Kidney epithelial cell (primary cell): ENCODE data around the gene PLAAT3. TPM values are rescaled to one million over a fixed set of nuclear protein-coding genes. Genes with fewer than 3 reads are reported as not detected.
"Not testable (repeated sequence)": the region's sequence is repeated elsewhere in the genome, so short reads cannot be mapped to it uniquely, and the experiment has no call there.

ENCODE experiments used
- DNase-seq: peaks from one replicate; pipeline ENCODE4 v3.0.0-alpha.2; 2010; ENCODE audit warnings: low read depth
- H3K27me3 ChIP-seq: 2 replicates; pipeline ENCODE4 v1.6.0; 2011; ENCODE audit warnings: low read length; ENCODE audit not compliant: control insufficient read depth, insufficient read depth
- H3K36me3 ChIP-seq: 2 replicates; pipeline ENCODE4 v1.5.1; 2011; ENCODE audit warnings: low read length; ENCODE audit not compliant: control insufficient read depth, insufficient read depth
- H3K4me3 ChIP-seq: 2 replicates; pipeline ENCODE4 v1.5.1; 2011; ENCODE audit warnings: low read depth, mild to moderate bottlenecking, control low read depth, low read length
- total RNA-seq: library from RNA; depleted of rRNA; stranded (reverse); fragments of >200 nt; gene quantifications from 2 replicates; pipeline ENCODE4 v1.2.3, GENCODE V29; 2015
- TF ChIP-seq, protein P1 (sequence below): IDR thresholded peaks from 2 replicates; pipeline ENCODE4 v1.5.1; 2011; ENCODE audit warnings: mild to moderate bottlenecking, moderate library complexity, low read length, control low read depth, inconsistent platforms; ENCODE audit not compliant: insufficient read depth, poor library complexity, severe bottlenecking

Gene PLAAT3
- total RNA-seq, 1 donor from 2014 or later = 81.0 TPM

DNA sequence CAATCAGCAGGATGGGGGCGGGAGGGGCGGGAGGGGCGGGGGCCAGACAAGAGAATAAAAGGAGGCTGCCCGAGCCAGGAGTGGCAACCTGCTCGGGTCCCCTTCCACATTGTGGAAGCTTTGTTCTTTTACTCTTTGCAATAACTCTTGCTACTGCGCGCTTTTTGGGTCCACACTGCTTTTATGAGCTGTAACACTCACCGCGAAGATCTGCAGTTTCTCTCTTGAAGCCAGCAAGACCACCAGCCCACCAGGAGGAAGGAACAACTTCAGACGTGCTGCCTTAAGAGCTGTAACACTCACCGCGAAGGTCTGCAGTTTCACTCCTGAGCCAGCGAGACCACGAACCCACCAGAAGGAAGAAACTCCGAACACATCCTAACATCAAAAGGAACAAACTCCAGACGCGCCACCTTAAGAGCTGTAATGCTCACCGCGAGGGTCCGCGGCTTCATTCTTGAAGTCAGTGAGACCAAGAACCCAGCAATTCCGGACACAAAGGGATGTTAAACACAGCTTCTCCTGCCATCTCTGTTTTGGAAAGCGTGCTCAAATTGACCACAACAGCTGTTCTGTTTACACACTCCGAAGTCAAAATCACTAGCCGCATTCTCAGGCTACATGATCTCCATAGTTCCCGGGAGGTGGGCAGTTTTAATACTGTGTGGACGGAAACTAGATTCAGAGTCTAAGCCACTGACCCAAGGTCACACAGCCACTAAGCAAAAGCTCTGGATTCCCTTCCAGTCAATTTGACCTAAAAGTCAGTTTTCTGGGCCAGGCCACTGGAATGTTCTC lies 62.9 kb downstream of the PLAAT3 start:
- H3K27me3 ChIP-seq = no peaks in the 10 kb centered on the region
- TF ChIP-seq, protein P1, sequence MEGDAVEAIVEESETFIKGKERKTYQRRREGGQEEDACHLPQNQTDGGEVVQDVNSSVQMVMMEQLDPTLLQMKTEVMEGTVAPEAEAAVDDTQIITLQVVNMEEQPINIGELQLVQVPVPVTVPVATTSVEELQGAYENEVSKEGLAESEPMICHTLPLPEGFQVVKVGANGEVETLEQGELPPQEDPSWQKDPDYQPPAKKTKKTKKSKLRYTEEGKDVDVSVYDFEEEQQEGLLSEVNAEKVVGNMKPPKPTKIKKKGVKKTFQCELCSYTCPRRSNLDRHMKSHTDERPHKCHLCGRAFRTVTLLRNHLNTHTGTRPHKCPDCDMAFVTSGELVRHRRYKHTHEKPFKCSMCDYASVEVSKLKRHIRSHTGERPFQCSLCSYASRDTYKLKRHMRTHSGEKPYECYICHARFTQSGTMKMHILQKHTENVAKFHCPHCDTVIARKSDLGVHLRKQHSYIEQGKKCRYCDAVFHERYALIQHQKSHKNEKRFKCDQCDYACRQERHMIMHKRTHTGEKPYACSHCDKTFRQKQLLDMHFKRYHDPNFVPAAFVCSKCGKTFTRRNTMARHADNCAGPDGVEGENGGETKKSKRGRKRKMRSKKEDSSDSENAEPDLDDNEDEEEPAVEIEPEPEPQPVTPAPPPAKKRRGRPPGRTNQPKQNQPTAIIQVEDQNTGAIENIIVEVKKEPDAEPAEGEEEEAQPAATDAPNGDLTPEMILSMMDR = no peak
- no peak for DNase-seq
- H3K4me3 ChIP-seq = no peak overlapping the region
- H3K36me3 ChIP-seq = no peaks in the 10 kb centered on the region

DNA sequence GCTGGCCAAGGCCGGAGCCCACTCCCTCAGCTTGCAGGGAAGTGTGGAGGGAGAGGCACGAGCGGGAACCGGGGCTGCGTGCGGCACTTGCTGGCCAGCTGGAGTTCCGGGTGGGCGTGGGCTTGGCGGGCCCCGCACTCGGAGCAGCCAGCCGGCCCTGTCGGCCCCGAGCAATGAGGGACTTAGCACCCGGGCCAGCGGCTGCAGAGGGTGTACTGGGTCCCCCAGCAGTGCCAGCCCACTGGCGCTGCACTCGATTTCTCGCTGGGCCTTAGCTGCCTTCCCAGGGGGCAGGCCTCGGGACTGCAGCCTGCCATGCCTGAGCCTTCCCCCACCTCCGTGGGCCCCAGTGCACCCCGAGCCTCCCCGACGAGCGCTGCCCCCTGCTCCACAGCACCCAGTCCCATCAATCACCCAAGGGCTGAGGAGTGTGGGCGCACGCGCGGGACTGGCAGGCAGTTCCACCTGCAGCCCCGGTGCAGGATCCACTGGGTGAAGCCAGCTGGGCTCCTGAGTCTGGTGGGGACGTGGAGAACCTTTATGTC lies 64.0 kb downstream of the PLAAT3 start:
- H3K4me3 ChIP-seq, H3K27me3 ChIP-seq, H3K36me3 ChIP-seq, DNase-seq: not testable (repeated sequence)

DNA sequence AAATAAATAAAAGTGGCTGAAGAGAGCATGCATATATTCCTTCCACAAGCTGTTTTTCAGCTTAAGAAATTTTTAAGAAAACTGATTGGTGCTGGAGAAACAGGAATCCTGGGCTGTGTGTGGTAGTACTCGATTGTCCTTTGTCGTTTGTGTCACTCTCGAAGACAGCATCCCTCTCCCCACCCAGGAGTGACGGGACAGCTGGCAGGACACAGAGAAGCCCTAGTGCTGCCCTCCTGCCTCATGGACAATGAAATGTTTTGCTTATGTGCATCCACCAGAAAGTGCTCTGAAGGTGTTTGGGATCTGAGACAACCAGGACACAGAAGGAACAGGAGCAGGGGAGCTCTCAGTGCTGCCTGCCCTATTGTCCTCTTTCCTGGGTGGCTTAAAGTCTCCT lies 64.8 kb downstream of the PLAAT3 start:
- no peaks in the 10 kb centered on the region for H3K27me3 ChIP-seq
- no peak overlapping the region for H3K4me3 ChIP-seq
- DNase-seq = no peak
- no peaks in the 10 kb centered on the region for H3K36me3 ChIP-seq
- TF ChIP-seq, protein P1 = no peak

DNA sequence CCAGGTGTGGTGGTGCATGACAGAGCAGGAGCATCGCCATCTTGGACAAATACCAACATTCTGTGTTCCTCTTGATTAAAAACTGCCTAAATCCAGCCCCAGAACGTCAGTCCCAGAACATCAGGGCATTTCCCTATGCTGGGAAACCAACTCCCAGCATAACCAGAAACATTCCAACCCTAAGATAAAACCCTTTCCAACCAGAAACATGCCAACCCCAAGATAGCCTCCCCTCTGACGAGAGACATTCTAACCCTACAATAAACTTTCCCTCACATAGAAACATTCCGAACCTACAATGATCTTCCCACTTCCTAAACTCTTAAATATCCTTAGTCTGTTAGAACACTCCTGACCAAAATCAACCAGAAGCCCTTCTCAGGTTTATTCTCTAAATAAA lies 66.1 kb downstream of the PLAAT3 start:
- H3K27me3 ChIP-seq = no peaks in the 10 kb centered on the region
- H3K36me3 ChIP-seq = no peaks in the 10 kb centered on the region
- no peak for DNase-seq
- TF ChIP-seq, protein P1 = no peak
- no peak overlapping the region for H3K4me3 ChIP-seq

DNA sequence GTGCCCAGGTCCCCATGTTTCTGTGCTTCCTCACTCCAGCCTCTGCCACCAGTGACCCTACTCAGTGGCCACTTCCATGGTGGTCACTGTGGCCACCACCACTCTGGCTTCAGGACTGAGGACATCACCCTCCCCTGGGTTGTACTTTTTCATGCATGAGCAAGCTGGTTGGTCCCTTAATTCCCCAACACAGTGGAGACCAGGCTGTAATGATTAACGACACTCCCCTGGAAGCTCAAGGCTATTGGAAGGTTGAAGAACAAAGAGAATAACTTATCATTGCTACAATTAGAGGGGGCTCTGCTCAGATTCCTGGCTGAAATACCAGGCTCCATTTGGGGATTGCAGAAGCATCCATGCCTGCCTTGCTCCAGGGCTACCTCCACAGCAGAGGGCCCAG lies 67.2 kb downstream of the PLAAT3 start:
- H3K36me3 ChIP-seq = no peaks in the 10 kb centered on the region
- TF ChIP-seq, protein P1 = no peak
- no peak overlapping the region for H3K4me3 ChIP-seq
- DNase-seq = no peak
- no peaks in the 10 kb centered on the region for H3K27me3 ChIP-seq

DNA sequence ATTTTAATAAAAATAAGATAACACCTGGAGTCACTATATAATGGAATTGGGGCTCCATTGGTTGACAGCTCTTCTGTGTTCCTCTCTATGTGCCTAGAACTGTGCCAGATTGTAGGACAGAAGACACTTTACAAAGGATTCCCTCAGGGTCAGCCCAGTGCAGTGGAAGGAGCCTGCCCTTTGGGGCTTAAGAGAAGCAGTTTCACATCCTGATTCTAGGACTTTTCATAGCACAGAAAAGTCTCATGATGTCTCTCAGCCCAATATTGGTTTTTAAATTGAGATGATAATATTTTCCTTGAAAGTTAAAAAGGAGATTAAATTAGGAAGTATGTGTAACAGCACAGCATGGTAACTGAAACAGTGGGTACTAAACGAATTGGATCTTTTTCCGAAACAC lies 70.5 kb downstream of the PLAAT3 start:
- TF ChIP-seq, protein P1 = no peak
- H3K4me3 ChIP-seq = no peak overlapping the region
- H3K27me3 ChIP-seq = no peaks in the 10 kb centered on the region
- H3K36me3 ChIP-seq = peaks cover 2% of the 10 kb centered on the region
- no peak for DNase-seq

DNA sequence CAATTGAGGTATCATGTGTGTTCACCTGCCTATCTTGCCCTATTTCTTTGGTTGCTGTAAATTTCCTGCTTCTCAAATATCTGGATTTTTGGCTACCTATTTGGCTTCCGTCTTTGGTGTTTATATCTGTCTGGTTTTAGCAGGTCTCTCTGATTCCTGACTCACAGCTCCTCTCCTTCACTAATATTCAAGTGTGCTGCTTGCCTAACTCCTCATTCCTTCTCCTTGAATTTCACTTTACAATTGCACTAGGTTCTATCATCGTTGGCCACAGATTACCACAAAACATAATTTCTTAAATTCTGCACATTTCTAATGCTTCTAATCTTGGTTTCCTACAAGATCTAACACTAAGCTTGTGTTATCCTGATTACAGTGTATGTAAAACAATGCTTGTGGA lies 71.7 kb downstream of the PLAAT3 start:
- H3K27me3 ChIP-seq, DNase-seq, H3K4me3 ChIP-seq, H3K36me3 ChIP-seq: not testable (repeated sequence)
